CD4-positive, alpha-beta T cell treated with Interleukin-15 for 1 hour (primary cell): ENCODE data around the gene TNFAIP8L3.
"Not testable (repeated sequence)": the region's sequence is repeated elsewhere in the genome, so short reads cannot be mapped to it uniquely, and the experiment has no call there.

Experiments
- DNase-seq: peaks from one replicate; pipeline ENCODE4 v3.0.0-alpha.2; 2020

Gene TNFAIP8L3

DNA sequence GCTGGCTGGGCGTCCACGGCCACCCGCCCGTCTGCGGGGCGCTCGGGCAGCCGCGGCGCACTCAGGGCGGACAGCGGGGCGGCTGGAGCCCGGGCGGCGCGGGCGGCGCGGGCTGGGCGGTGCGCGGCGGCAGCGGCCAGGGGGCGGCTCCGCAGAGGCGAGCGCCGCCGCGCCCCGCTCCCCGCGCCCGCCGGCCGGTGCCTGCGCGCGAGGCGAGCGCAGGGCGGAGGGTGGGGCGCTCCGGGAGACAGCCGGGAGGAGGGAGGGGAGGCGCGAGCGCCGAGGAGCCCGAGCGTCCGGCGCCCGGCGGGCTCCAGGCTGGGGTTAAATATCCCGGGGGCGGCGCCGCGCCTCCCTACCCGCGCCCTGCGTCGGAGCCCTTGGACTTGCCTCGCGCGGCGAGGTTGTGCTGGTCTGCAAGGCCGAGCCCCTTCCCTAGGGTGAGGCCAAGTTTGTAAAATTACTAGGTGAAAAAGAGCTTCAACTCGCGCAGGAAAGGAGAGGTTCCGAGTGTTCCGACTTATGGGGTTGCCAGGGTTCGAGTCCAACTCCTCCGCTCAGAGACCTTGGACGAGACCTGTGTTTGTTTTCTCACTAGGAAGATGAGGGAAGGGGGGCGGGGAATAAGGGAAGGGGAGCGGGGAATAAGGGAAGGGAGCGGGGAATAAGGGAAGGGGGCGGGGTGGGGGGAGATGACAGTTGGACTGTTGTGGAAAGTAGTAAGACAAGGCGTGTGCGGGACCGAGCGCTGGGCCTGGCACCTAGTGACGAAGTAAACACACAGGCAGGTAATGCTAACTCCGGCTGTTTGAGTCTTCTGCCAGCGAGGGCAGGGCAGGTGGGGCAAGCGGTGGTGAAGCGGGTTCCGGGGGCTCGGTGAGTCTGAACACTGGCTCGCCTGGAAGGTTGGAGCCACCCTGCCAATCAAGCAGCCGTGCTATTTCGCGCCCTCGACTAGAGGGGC is at the start of gene TNFAIP8L3:
TNFAIP8L3 (minus strand) TSS at position 301 of the 964 bp plus-strand sequence. CDS start 311 bp downstream, outside the sequence.
- DNase-seq = no peak

GRCh38 chr15:51144021-51144532 is 49.4 kb upstream of the TNFAIP8L3 start:
- no peak for DNase-seq

- not testable (repeated sequence) for DNase-seq
Measured at GRCh38 chr15:51140347-51140746, 45.6 kb upstream of the TNFAIP8L3 start.

- DNase-seq = no peak
Measured at GRCh38 chr15:51139091-51139490, 44.4 kb upstream of the TNFAIP8L3 start.

GRCh38 chr15:51137880-51138430 is 43.2 kb upstream of the TNFAIP8L3 start:
- no peak for DNase-seq

DNA sequence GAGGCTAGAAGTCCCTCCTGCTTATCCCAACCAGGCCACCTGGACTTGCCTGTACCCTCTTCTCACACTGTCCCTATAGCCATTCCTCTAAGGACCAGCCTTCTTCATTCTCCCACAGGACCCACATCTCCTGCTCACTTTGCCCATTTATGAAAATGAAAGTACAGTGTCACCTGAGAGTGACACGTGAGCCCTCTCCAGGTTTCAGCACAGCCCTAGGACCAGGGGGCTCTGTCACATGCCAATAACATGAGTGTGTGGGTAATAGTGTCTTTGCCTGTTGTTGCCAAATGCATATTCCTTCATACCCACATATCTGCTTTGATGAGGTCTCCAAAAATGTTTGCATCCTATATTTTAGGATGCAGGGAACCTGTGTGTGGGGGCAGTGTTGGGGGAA is 42.3 kb upstream of the TNFAIP8L3 start:
- no peak for DNase-seq

GRCh38 chr15:51135276-51135675 is 40.6 kb upstream of the TNFAIP8L3 start:
- no peak for DNase-seq

DNA sequence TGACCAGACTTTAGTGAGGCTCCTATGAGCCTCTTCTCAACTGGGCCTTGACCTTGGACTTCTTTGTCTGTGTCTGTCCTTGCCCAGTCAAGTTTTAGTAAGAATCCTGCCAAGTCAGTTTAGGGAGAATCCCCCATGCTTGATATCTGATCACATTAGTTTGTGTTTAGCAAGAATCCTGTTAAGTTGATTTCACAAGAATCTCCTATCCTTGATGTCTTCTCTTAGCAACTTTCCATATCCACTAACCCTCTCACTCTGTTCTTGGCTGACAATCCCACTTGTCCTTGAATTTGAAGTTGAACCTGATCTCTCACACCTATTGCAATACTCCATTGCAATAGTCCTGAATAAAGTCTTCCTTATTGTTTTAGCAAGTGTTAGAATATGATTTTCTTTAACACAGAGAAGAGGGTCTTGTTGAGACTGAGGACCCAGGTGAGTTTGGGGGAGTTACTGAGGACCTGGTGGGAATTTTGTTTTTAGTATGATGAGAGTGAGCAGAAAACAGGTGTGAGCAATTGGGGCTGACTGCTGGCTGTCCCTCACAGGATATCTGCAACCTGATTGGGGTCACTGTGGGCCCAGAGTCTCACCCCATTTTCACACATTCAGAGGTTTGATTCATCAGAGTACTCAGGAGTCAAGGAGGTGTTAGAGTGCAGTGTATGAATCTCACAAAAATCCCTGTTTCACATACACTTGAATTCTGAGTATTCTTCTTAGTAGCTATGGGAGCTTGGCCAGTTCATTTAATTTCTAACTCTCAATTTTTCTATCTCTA is 39.9 kb upstream of the TNFAIP8L3 start:
- DNase-seq = no peak

DNA sequence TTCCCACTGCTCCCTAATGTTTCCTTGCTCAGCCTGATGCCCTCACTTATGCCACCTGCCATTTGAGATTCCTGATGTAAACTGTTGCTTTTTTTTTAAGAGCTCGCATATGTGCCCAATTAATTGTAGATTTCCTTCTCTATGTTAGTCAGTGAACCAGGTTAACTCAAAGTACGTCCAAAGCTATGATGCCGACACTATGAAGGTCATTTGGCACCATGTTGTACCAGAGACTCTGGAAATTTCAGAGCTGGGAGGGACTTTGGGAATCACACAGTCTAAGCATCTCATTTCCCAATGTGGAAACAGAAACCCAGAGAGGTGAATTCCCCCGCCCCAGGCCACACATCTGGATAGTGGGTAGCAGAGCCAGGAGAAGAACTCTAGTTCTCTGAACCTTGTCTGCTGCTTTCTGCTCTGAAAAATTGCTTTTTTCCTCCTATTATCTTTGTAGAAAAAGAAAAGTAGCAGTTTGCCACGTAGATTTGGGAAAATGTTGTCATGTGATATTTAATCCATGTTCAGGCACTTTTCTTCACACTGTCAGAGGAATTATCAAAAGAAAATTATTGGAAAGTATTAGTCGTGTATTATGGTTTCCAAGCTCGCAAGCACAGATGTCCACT is 38.5 kb upstream of the TNFAIP8L3 start:
- DNase-seq = no peak

- no peak for DNase-seq
Measured at GRCh38 chr15:51132384-51133139, 37.9 kb upstream of the TNFAIP8L3 start.

- DNase-seq = no peak
Measured at GRCh38 chr15:51131596-51132290, 37.0 kb upstream of the TNFAIP8L3 start.

GRCh38 chr15:51130344-51130743 is 35.6 kb upstream of the TNFAIP8L3 start:
- DNase-seq = no peak

DNA sequence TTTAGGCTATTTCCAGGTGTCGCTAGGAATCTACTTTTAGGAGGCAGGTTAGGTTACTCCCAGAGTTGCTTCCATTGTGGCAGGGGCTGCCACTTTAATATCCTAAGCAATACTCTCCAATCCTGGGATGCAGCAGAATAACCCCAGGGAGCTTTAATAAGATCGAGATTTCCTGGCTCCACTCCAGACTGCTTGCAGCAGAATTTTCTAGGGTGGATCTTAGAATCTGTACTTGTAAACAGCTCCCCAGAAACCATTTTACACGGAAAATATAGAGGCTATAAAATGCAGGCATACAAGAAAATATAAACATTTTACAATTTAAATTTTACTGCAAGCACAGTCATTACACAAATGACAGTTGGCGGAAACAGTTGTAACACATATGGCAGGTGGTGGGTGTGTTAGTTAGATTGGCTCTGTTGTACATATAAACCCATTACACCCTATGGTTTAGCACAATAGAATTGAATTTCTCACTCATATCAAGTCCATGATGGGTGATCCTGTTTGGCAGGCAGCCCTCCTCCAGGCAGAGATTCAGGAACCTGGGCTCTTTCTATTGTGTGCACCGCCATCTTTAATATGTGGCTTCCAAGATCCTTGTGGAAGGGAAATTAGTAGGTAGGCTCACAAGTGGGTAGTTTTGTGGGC is 35.0 kb upstream of the TNFAIP8L3 start:
- DNase-seq = no peak

DNA sequence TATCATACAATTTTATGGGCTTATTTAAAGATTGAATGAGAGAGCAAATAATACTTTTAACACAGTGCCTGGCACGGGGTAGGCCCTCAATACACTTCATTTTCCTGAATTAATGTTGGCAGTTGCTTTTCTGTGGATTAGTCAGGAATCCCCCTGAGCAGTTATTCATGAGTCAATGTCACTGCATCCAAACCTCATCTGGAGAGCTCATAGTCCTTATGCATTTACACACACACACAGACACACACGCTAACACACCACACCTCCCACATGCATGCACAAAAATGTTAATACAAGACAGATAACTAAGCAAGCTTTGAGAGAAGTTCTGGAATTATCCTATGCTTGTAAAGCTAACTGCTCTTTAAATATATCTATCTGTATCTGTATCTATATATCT is 34.0 kb upstream of the TNFAIP8L3 start:
- no peak for DNase-seq

DNA sequence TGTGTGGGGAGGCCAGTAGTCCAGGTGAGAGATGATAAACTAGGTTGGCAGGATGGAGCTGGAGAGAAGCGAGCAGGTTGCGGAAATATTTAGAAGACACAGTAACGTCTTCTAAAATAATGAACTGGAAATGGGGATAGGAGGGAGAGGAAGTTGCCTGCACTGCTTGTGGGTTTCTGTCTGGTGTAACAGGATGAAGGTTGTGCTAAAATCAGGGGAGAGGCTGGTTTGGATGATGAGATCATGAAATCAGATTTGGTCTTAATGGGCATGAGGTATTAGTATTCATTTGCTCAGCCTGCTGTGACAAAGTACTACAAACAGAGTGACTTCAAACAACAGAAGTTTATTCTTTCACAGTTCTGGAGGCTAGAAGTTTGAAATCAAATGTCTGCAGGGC is 32.1 kb upstream of the TNFAIP8L3 start:
- no peak for DNase-seq

DNA sequence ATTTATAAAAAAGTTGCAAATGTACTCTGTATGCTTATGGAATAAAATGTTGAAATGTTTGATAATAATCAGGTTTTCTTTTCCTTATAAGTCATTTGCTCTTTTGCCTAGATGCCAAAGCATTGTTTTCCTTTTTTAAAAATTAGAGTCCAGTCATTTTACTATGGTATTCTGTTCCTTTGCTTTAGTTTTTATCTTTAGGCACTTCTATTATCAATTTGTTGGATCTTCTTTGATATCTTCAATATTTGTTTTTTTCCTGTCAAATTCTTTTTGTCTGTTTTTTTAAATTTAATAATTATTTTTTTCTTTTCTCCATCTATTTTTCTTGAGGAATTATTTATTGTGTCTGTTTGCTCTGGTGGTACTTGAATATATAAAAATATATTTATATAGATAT is 28.3 kb upstream of the TNFAIP8L3 start:
- DNase-seq = not testable (repeated sequence)

DNA sequence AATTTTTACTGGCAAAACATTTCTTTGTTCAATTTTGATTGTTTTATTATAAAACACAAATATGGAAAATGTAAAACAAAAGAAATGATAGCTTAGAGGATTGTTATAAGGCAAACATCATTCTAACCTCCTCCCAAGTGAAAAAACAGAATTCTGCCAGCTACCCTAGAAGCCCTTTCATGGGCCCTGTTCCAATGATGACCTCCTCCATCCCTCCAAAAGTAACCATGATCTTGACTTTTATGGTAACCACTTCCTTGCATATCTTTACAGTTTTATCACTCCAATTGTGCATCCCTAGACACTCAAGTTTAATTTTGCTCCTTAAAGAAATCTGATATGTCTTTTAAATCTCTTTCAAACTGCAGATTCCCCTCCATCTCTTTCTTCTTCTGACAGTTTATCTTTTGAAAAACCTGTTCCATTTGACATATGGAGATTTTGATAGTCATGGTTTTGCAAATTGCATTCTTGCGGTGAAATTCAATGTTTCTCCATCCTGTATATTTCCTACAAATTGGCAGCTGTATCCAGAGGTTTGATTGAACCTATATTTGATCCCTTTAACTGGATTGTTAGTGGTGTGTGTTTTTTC is 27.0 kb upstream of the TNFAIP8L3 start:
- no peak for DNase-seq

GRCh38 chr15:51121118-51121517 is 26.4 kb upstream of the TNFAIP8L3 start:
- DNase-seq = peak; percentile 49

GRCh38 chr15:51119120-51119519 is 24.4 kb upstream of the TNFAIP8L3 start:
- DNase-seq = no peak

GRCh38 chr15:51117270-51117669 is 22.6 kb upstream of the TNFAIP8L3 start:
- DNase-seq = no peak
